Calu3 (cell line): ENCODE results near the gene TBX2. TPM values are rescaled to one million over a fixed set of nuclear protein-coding genes. Genes with fewer than 3 reads are reported as not detected.

Experiments used
- BruUV-seq: library from RNA; stranded (reverse); fragments of 400-500 nt; replicated peaks from 2 replicates; lab custom pipeline; 2021; lab: Mats Ljungman, UMichigan
- CTCF ChIA-PET: fragments of 300-600 bp; sonication (Branson Sonifier 250); formaldehyde crosslinking; loops from one replicate; lab custom pipeline; 2022; ENCODE audit warnings: antibody characterized with exemption; lab: Charles Lee
- DNase-seq: peaks from one replicate; pipeline ENCODE4 v3.0.0; 2022
- H3K27ac Mint-ChIP-seq: one replicate; pipeline ENCODE4 v1.8.0; 2022; ENCODE audit warnings: mixed read lengths; ENCODE audit not compliant: unreplicated experiment
- H3K27me3 Mint-ChIP-seq: one replicate; pipeline ENCODE4 v1.8.0; 2022; ENCODE audit warnings: mixed read lengths; ENCODE audit not compliant: unreplicated experiment
- H3K36me3 Mint-ChIP-seq: one replicate; pipeline ENCODE4 v1.8.0; 2022; ENCODE audit warnings: mild to moderate bottlenecking, moderate library complexity, mixed read lengths; ENCODE audit not compliant: insufficient read depth, unreplicated experiment
- H3K4me1 Mint-ChIP-seq: one replicate; pipeline ENCODE4 v1.8.0; 2022; ENCODE audit warnings: mild to moderate bottlenecking, low read depth, mixed read lengths; ENCODE audit not compliant: unreplicated experiment
- H3K4me3 Mint-ChIP-seq: one replicate; pipeline ENCODE4 v1.8.0; 2022; ENCODE audit warnings: mild to moderate bottlenecking, low read depth, moderate library complexity, mixed read lengths; ENCODE audit not compliant: unreplicated experiment
- H3K9me3 Mint-ChIP-seq: one replicate; pipeline ENCODE4 v1.8.0; 2022; ENCODE audit warnings: low read depth, mixed read lengths; ENCODE audit not compliant: unreplicated experiment
- intact Hi-C: fragments of 100-400 bp; cut with micrococcal nuclease; formaldehyde crosslinking; loops from one replicate; pipeline ENCODE4 v1.10.0; 2022; ENCODE audit not compliant: unreplicated experiment
- total RNA-seq: library from RNA; stranded (reverse); gene quantifications from 2 replicates; pipeline ENCODE4 v1.2.3, GENCODE V29; 2022
- TF ChIP-seq, protein P1 (sequence below): fragments of 200-600 bp; IDR thresholded peaks from one replicate; pipeline ENCODE4 v1.8.0; 2022; ENCODE audit warnings: antibody characterized with exemption; ENCODE audit not compliant: unreplicated experiment

Gene TBX2
- total RNA-seq, 1 experiment from 2014 or later = 0.14 TPM

DNA sequence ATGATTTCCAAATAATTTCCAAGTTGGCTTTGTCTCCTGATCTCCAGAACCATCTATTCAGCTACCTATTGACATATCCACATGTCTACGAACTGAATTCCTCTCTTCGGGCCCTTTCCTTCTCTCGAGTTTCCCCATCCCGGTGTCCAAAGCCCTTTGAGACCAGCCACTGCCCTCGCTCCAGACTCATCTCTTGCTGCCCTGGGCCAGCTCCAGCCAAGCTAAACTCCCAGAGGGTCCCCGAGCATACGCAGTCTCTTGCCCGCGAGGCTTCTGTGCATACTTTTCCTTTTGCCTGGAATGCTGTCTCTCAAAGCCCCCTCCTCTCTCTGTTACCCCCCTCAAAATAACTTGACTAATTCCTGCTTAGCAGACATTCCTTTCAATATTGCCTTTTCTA is 27.2 kb upstream of the TBX2 start:
- no peaks in the 10 kb centered on the region for H3K27me3 Mint-ChIP-seq
- DNase-seq = no peak
- BruUV-seq = no TSS peak
- no peaks in the 10 kb centered on the region for H3K4me1 Mint-ChIP-seq
- H3K27ac Mint-ChIP-seq = no peak overlapping the region
- no peaks in the 10 kb centered on the region for H3K36me3 Mint-ChIP-seq
- TF ChIP-seq, protein P1, sequence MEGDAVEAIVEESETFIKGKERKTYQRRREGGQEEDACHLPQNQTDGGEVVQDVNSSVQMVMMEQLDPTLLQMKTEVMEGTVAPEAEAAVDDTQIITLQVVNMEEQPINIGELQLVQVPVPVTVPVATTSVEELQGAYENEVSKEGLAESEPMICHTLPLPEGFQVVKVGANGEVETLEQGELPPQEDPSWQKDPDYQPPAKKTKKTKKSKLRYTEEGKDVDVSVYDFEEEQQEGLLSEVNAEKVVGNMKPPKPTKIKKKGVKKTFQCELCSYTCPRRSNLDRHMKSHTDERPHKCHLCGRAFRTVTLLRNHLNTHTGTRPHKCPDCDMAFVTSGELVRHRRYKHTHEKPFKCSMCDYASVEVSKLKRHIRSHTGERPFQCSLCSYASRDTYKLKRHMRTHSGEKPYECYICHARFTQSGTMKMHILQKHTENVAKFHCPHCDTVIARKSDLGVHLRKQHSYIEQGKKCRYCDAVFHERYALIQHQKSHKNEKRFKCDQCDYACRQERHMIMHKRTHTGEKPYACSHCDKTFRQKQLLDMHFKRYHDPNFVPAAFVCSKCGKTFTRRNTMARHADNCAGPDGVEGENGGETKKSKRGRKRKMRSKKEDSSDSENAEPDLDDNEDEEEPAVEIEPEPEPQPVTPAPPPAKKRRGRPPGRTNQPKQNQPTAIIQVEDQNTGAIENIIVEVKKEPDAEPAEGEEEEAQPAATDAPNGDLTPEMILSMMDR = no peak
- CTCF ChIA-PET = interaction anchor here (0.6 kb wide), 1 partner anchor 960 kb away, joined by 4 read pairs; no protein-coding TSS in a partner anchor
- intact Hi-C loops = no loop called here
- no peak overlapping the region for H3K4me3 Mint-ChIP-seq
- H3K9me3 Mint-ChIP-seq = no peaks in the 10 kb centered on the region

DNA sequence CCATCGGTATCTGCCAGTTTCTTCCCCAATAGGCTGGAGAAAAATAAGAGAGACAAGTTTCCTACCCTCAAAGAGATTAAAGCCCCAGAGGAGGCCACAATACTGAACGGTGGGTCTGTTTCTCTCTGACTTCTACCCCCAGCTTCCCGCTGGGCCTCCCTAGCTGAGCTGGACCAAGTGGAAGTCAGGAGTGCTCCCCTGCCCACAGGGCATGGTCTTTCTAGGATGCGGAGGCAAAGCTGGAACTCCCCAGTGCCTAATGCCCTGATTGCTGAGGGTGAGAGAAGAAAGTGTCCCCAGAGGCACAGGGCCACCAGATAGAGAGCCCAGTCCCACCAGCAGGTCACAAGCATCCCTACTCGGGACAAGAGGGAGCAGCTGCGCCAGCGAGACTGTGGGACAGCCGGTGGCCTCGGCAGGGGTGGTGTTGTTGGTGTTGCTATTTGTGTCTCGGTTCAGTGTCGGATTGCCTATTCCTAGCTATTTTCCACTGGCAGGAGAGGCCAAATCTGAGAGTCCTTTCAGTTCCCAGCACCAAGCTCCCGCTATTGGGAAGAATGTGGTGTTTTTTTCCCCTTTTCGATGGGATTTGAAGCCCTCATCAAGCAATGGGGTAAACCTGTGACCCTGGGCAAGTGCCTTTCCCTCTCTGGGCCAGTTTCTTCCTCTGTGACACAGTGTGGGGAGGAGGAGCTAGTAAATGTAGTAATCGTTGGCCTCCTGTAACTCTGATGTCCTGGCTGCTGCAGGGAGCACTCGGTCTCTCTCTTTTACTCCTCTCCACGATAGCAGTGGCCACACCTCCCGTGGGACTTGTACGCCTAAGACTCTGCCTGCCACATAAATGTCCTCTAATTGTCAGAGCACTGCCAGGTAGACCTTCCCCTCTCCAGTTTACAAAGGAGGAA is 22.5 kb upstream of the TBX2 start:
- intact Hi-C loops = no loop called here
- CTCF ChIA-PET = no interaction called here
- no peak overlapping the region for H3K4me3 Mint-ChIP-seq
- H3K27ac Mint-ChIP-seq = no peak overlapping the region
- DNase-seq = no peak
- H3K36me3 Mint-ChIP-seq = no peaks in the 10 kb centered on the region
- no TSS peak for BruUV-seq
- H3K9me3 Mint-ChIP-seq = no peaks in the 10 kb centered on the region
- H3K4me1 Mint-ChIP-seq = no peaks in the 10 kb centered on the region
- no peaks in the 10 kb centered on the region for H3K27me3 Mint-ChIP-seq
- TF ChIP-seq, protein P1 = no peak

DNA sequence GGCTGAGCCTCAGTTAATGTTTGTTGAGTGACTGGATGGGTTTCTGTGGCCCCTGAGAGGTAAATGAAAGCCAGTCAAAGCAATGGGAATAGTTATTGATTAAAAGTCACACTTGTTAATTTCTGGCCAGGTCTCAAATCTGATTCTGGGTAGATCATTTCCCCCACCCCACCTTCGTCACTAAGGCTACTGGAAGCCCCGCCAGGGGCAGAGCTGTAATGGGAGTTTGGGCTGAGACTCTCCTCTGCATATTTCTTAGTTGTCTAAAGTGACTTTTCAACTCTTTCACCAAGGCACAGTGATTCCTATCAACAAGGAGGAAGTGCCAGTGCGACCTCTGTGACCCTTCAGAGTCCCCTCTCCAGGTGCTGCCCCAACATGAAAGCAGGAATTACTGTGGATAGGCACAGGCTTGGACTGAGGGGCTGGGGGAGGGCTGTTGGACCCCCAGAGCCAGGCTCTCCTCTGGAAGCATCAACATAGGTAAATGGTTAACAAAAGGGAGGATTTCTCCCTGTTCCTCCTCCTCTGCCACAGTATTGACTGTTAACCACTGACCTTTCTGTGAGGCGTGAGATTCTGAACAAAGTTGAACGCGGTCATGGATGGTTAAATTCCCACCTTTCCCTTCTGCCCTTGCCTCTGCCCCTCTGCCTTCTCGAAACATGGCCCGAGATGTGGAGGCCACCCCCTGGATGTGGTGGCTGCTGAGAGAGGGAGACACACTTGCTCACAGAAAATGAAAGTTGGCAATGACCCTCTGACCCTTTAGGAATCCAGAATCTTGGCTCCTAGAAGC is 20.8 kb upstream of the TBX2 start:
- intact Hi-C loops = no loop called here
- H3K27me3 Mint-ChIP-seq = no peaks in the 10 kb centered on the region
- TF ChIP-seq, protein P1 = no peak
- no peaks in the 10 kb centered on the region for H3K4me1 Mint-ChIP-seq
- H3K9me3 Mint-ChIP-seq = no peaks in the 10 kb centered on the region
- H3K4me3 Mint-ChIP-seq = no peak overlapping the region
- no peaks in the 10 kb centered on the region for H3K36me3 Mint-ChIP-seq
- no peak for DNase-seq
- CTCF ChIA-PET = no interaction called here
- no peak overlapping the region for H3K27ac Mint-ChIP-seq
- BruUV-seq = no TSS peak

DNA sequence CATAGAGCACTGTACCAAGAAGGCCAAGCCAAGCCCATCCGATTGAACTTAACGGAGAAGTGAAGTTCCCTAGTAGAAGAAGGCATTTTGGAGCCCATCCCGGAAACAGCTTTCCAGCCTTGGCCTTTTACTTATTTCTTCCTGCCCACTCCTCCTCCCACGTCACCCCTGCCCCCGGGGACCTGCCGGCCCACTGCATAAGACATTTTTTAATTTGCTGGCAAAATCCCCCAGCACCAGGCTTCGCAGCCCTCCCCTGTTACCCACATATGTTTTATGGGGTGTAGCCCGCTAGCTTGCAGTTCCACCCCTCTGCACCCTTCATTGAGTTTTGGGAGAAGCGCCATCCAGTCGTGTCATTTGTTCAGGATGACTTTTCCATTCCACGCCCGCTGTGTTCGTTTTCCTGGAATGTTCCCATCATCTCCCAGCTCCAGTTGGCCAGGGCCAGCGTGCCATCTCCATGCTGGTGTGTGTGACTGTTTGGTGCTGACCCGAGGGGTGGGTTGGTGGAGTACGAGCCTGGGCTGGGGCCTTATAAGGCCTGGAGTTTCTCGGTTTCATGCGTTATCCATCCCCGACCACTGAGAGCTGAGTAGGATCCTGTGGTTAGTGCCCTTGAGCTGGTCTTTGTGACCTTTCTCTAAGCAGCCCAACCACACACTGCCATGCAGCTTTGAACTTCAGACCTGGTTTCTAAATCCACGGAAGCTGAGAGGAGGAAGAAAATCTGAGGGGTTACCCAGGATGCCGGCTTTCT is 20.0 kb upstream of the TBX2 start:
- BruUV-seq = no TSS peak
- DNase-seq = no peak
- no peak overlapping the region for H3K27ac Mint-ChIP-seq

More for the DNA sequence above, 20.0 kb upstream of the TBX2 start:
- Mint-ChIP-seq H3K27me3 (no peaks in the 10 kb centered on the region), H3K9me3 (no peaks in the 10 kb centered on the region), H3K4me3 (no peak overlapping the region), H3K4me1 (no peaks in the 10 kb centered on the region), H3K36me3 (no peaks in the 10 kb centered on the region)
- CTCF ChIA-PET = no interaction called here
- TF ChIP-seq, protein P1 = no peak
- intact Hi-C loops = no loop called here
